Measurements from ENCODE around the gene ZIC4.

Gene ZIC4

DNA sequence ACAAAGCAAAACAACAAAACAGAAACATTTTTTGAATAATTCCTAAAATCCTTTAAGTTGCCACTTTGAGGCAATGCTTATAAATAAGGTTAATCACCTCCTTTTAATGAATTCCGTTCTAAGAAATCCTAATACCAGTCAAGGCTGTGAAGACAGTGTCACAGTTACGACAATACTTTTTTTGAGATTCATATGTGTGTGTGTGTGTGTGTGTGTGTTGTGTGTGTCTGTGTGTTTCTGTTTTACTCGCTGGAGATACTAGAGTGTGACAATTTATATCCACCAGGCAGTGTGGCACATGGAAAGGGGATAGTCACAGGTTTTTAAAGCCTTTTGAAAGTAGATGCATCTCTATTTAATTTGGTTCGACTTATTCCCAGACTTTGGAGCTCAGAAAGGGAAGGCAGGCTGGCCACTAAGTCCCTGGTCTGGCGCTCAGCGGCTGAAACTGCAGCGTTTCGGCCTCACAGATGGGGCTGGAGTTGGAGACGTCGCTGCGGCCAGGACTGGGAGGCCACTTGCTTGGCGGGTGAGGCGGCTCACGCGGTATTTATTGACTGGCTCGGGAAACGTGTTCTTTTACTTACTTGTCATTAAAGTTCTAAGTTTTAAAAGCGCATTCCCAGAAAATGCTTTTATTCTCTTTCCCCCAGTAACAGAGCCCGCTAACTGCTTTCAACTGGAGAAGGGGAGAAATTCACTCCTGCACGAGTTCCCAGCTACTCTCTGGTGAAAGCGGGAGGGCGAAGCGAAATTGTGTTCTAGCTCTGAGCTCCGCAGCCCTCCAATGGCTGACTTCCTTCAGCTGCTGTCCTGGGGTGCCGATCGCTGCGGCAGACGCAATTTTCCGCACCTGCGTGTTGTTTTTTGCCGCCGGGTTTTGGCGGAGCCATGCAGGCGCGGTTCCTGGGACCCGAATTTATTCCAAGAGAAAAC lies 16.5 kb upstream of the ZIC4 start:
- in situ Hi-C loops (cut with MboI; ENCODE audit: low sequenced_read_pairs): no loop called here
- Histone ChIP-seq H3K9me3 (no peaks in the 10 kb centered on the region), H3K4me3 (no peak overlapping the region), H3K27me3 (ENCODE audit: low read depth) (no peaks in the 10 kb centered on the region; the same call in 1 of the 2 replicates), H3K4me1 (no peaks in the 10 kb centered on the region), H3K36me3 (replicated peaks) (no peaks in the 10 kb centered on the region)
- DNase-seq (ENCODE audit: low spot score in 2 of 2): no peak

DNA sequence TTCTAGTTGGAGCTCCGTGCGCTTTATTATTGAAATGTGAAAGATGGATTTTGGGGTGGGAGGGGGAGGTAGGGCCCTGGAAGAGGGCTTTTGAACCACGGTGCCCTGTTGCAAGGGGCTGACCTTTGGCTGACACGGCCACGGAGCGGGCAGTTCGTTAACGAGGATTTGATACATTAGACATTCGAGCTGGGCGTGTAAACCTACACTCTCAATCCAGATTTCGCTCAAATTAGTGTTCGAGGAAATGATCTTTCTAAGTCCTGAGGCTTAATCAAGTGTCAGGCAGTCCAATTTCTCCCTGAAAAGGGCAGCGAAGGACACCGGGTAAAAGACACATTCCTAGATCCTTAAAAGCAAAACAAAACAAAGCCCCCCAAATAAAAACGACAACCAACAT lies 15.9 kb upstream of the ZIC4 start:
- Histone ChIP-seq H3K36me3 (replicated peaks) (no peaks in the 10 kb centered on the region), H3K27me3 (ENCODE audit: low read depth) (no peaks in the 10 kb centered on the region; the same call in 1 of the 2 replicates), H3K4me1 (no peaks in the 10 kb centered on the region), H3K4me3 (no peak overlapping the region), H3K9me3 (no peaks in the 10 kb centered on the region)
- no peak for DNase-seq (ENCODE audit: low spot score in 2 of 2)
- in situ Hi-C loops (cut with MboI; ENCODE audit: low sequenced_read_pairs): no loop called here

DNA sequence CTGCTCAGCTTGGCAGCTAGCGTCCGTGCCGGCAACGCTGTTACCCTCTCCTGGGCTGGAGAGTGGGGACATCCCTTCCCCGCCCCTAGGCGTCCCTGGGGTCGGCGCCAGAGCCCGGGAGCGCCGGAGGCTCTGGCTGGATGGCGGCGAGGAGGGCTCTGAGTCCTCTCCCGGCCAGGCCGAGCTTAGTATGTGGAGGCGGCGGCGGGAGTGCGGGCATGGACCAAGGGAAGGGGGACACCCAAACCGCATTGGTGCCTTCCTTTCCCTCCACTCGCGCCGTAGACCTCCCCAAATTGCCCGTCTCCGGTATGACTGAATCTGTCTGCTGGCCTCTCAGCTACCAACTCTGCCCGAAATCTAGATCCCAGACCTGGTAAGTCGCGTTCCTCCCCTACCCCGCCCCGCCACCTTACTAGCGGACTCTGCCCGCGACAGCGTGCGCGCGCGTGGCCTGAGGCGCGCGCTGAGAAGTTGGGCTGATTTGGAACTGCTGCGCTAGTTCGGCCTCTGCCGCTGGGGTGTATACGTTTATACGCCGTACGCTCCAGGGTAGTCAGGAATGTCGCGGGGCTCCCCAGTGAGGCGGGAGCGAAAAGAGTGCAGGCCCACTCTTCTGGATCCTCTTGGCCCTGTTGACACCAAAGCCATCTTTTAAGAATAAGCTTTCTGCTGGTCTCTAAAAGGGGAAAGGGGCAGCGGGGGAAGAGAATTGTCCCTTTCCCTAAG lies 15.0 kb upstream of the ZIC4 start:
- Histone ChIP-seq H3K27me3 (ENCODE audit: low read depth) (no peaks in the 10 kb centered on the region; the same call in 1 of the 2 replicates), H3K36me3 (replicated peaks) (no peaks in the 10 kb centered on the region), H3K4me1 (no peaks in the 10 kb centered on the region), H3K9me3 (no peaks in the 10 kb centered on the region), H3K4me3 (no peak overlapping the region)
- DNase-seq (ENCODE audit: low spot score in 2 of 2): no peak
- in situ Hi-C loops (cut with MboI; ENCODE audit: low sequenced_read_pairs): no loop called here

DNA sequence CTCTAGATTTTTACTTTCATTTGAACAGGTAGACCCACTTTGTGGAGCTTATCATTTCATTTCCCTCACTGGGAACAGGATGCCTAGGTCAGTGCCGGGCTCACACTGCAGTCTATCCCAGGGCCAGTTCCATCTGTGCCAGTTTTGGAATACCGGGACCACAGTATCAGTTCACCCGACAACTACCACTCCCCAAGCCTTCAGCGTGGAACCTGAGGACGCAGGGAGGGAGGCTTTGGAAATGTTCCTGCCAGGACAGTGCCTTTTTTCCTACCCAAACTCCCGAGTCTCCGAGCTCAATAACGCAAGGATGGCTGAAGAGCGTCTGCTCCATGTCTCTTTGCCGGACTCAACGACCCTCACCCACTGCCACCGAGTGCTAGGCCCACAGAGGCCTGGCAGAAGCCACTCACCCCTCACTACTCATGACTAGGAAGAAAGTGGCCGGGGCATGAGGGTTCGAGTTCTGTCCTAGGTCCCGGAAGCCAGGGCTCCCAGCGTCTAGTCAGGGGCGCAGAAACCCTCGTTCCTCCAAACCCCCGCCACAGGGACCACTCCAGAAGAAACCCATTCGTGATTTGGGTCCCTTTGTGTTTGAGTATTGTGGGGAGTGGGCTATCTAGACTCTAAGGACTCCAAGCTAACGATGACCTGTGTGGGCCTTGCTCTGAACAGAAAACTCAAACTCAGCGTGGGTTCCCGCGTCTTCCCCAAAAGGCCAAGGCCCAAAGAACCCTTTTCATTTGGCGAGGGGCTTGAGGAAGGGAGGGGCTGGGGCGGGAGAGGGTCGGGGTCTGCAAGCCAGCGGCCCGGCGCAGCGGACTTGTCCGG lies 14.2 kb upstream of the ZIC4 start:
- no peak overlapping the region for H3K4me3 ChIP-seq
- in situ Hi-C loops (cut with MboI; ENCODE audit: low sequenced_read_pairs): no loop called here

DNA sequence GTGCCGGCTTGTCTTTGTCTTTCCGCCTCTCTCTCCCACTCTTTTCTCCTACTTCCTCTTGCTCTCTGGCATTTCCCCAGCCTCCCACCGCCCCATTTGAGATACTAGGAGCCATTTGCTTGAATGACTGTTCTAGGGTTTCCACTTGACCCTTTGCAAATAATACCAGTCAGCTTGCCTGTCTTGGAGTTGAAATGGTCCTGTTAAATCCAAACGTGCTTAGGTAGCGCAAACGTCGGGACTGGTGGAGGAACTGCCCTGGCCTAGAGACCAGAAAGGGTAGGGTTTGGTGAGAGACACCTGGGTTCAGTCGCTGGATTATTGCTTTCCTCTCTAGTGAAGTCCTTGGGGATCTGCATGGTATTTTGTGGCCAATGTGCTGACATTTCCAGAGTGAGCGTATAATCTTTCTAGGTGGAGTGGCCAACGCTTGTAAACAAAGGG lies 13.5 kb upstream of the ZIC4 start:
- H3K36me3 ChIP-seq (replicated peaks): no peaks in the 10 kb centered on the region
- H3K27me3 ChIP-seq (ENCODE audit: low read depth): no peaks in the 10 kb centered on the region
- H3K9me3 ChIP-seq: no peaks in the 10 kb centered on the region
- no peak for DNase-seq (ENCODE audit: low spot score in 2 of 2)
- in situ Hi-C loops (cut with MboI; ENCODE audit: low sequenced_read_pairs): no loop called here
- no peaks in the 10 kb centered on the region for H3K4me1 ChIP-seq
- no peak overlapping the region for H3K4me3 ChIP-seq

More for the DNA sequence above, 14.2 kb upstream of the ZIC4 start:
- no peak for DNase-seq (ENCODE audit: low spot score in 2 of 2)
- Histone ChIP-seq H3K9me3 (no peaks in the 10 kb centered on the region), H3K27me3 (ENCODE audit: low read depth) (no peaks in the 10 kb centered on the region; the same call in 1 of the 2 replicates), H3K4me1 (no peaks in the 10 kb centered on the region), H3K36me3 (replicated peaks) (no peaks in the 10 kb centered on the region)

DNA sequence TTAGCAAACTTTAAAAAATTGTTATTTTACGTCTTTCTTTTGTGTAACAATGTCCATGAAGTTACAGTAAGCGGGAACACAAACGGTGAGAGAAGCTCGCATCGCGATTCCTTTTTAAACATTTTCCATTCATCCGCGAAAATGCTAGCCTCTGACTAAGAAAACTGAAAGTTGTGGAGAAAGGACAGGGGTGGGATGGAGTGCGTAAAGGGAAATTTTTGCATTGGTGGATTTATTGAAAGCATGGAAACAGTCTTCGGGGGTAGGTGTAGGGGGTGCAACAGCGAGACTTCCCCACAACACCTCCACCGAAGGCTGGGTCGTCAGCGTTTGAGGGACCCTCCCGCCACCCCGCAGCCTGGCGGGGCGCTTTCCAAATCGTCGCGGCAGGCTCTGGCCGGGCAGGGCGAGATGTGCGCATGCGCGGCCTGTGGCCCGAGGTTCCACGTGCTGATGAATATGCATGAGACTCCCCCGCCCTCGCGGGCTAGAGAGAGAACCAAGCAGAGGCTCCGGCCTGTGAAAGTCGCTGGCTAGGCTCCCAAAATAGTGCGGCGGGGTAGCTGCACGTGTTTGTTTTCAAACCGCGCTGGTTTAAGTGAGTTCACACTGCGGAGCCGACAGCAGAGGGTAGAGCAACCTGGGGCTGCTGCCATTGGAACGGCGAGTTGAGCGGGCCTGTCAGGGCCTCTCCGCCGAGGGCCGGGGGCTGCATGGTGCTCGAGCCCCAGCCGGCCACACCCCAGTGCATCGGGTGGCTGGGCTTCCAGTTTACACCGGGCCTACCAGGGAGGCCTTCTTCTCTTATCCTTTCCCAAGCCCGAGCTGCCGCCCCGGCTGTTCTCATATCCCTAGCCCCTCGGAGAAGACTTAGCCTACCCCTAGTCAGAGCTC lies 12.7 kb upstream of the ZIC4 start:
- peak in 1 of 2 experiments; percentile 24 for DNase-seq (ENCODE audit: low spot score in 2 of 2)
- Histone ChIP-seq H3K4me3 (no peak overlapping the region), H3K9me3 (no peaks in the 10 kb centered on the region), H3K27me3 (ENCODE audit: low read depth) (no peaks in the 10 kb centered on the region), H3K36me3 (replicated peaks) (no peaks in the 10 kb centered on the region), H3K4me1 (no peaks in the 10 kb centered on the region)
- in situ Hi-C loops (cut with MboI; ENCODE audit: low sequenced_read_pairs): no loop called here

DNA sequence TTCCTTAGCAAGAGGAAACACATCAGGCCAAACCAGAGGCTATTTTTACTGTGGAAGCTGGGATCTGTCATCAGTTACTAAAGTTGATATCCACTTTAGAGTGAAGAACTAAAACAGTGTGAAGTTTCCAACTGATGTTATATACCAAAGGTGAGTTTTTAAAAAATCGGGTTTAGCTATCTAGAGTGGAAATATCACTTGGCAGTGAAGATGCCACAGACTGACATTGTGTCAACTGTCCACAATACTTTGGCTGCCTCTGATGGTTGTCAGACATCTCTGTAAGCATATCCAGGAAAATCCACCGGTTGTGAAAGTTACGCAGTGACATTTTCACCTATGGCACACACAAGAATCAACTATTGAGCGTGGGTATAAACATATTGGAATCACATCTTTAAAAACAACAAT lies 12.0 kb upstream of the ZIC4 start:
- H3K9me3 ChIP-seq: no peaks in the 10 kb centered on the region
- no peaks in the 10 kb centered on the region for H3K4me1 ChIP-seq
- no peak for DNase-seq (ENCODE audit: low spot score in 2 of 2)
- H3K36me3 ChIP-seq (replicated peaks): no peaks in the 10 kb centered on the region
- no peak overlapping the region for H3K4me3 ChIP-seq
- H3K27me3 ChIP-seq (ENCODE audit: low read depth): no peaks in the 10 kb centered on the region
- in situ Hi-C loops (cut with MboI; ENCODE audit: low sequenced_read_pairs): no loop called here

DNA sequence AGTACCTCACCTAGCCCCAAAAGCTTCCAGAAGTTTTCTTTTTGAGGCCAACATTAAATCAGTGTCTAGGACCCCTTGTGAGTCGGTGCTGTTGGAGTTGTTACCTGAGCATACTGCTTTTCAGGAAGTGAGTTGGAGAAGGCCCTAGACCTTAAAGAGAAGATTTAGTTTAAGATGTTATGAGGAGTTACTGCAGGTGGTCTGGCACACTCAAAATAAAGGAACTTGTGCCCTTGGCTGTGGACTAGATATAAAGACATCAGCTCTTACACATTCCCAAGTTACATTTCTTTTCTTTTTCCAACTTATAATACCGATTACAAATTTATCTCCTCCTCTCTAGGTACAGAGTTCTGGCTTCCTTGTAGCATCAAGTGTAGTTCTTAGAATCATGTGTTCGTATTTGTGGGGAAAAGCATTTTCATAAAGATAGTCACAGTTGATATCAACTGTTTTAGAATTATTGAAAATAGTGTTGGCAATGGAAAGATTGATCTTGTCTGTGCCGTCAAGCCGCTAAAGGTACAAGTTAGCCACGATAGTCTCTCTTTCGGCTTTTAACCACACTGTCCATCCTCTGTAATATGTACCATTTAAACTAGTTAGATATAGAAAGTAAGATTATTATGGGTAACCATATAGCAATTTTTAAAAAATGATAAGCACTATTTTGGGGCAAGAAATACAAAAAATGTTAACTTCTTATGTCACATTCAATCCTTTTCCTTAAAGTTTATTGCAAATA lies 11.4 kb upstream of the ZIC4 start:
- Histone ChIP-seq H3K36me3 (replicated peaks) (no peaks in the 10 kb centered on the region), H3K4me3 (no peak overlapping the region), H3K27me3 (ENCODE audit: low read depth) (no peaks in the 10 kb centered on the region), H3K4me1 (no peaks in the 10 kb centered on the region), H3K9me3 (no peaks in the 10 kb centered on the region)
- DNase-seq (ENCODE audit: low spot score in 2 of 2): no peak
- in situ Hi-C loops (cut with MboI; ENCODE audit: low sequenced_read_pairs): no loop called here

DNA sequence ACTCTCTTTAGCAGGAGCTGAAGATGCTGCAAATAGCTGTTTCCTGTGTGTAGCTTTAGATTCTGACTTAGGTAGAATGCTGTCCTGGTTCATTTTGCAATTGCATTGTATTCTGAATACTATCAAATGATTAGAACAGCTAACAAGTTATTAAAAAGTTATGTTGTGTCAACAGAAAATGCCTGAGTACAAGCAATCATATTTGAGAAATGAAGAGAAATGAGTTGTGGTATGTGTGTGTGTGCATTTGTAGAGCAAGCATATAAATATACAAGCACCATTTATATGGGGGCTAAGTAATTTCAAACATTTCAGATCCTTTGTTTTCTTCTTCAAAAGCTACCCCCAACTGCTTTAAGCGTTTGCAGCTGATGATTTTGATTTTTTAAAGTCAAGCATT lies 10.6 kb upstream of the ZIC4 start:
- Histone ChIP-seq H3K4me3 (no peak overlapping the region), H3K27me3 (ENCODE audit: low read depth) (no peaks in the 10 kb centered on the region), H3K4me1 (no peaks in the 10 kb centered on the region), H3K36me3 (replicated peaks) (no peaks in the 10 kb centered on the region), H3K9me3 (no peaks in the 10 kb centered on the region)
- in situ Hi-C loops (cut with MboI; ENCODE audit: low sequenced_read_pairs): no loop called here
- no peak for DNase-seq (ENCODE audit: low spot score in 2 of 2)

DNA sequence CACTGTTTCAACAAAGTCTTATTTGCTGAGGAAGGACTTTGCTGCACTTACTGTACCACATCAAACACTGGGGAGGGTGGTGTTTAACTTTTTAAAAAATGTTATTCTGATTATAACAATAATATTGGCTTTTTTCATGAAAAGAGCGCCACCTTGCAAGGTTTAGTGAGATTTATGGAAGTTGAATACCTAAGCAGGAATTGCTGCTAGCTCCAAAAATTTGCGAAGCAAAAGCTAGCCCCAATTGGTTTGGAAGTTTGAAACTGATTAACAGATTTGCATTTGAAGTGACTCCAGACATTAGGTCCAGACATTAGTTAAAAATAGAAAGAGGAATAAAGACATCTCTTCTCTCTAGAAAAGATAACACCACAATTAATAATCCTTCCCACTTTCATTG lies 9.5 kb upstream of the ZIC4 start:
- Histone ChIP-seq H3K4me3 (no peak overlapping the region), H3K4me1 (no peaks in the 10 kb centered on the region), H3K36me3 (replicated peaks) (no peaks in the 10 kb centered on the region), H3K9me3 (no peaks in the 10 kb centered on the region), H3K27me3 (ENCODE audit: low read depth) (no peaks in the 10 kb centered on the region)
- in situ Hi-C loops (cut with MboI; ENCODE audit: low sequenced_read_pairs): no loop called here
- peak in 1 of 2 experiments; percentile 7 for DNase-seq (ENCODE audit: low spot score in 2 of 2)

DNA sequence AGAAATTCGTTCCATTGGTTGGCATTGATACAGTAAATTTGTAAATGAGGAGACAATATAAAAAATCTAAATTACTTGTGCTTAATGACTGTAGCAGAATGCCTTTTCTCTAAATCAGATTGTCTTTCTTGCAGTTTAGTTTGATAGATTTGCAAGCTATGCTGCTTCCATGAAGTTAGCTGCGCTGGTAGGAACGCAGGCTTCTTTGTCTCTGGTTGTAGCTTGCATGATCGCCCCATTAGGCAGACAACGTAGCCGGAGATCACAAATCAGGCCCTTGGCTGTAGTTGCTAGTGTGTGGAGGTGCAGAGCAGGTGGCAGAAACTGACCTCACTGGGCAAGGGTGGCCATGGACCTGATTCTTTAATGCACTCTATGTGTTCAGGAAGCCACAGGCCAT lies 8.9 kb upstream of the ZIC4 start:
- Histone ChIP-seq H3K27me3 (ENCODE audit: low read depth) (no peaks in the 10 kb centered on the region), H3K4me1 (no peaks in the 10 kb centered on the region), H3K36me3 (replicated peaks) (no peaks in the 10 kb centered on the region), H3K4me3 (no peak overlapping the region), H3K9me3 (no peaks in the 10 kb centered on the region)
- in situ Hi-C loops (cut with MboI; ENCODE audit: low sequenced_read_pairs): no loop called here
- DNase-seq (ENCODE audit: low spot score in 2 of 2): no peak

DNA sequence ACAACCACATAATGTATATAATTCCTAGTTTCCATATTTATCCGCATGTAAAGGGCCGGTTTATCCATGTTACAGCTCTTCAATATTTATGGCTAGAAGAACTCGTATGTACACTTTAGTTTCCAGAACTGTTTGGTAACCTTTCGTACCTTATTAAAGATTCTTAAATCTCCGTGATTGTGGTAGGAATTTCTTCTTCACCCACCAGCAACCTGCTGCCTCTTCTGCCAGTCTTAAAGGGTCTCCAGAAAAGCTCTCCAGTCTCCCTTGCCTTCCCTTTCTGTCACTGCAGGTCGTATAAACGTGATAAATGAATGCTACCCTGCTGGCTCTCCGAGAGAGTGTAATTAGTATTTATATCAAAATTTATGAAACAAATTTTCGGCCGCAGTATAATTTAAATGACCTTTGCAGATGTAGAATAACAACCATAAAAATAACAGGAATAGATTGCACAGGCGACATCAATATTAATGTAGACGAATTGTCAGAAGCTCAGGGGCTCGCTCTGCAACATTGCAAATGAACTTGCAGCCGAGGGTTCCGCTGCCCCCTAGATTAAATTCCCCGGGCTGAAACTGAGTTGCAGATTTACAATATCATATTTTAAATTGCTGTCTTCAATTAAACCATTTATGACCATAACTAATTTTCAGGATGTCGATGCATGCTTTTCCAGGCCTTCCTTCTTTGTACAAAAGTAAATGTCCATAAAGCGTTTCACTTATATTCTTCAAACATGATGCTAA lies 8.2 kb upstream of the ZIC4 start:
- Histone ChIP-seq H3K27me3 (ENCODE audit: low read depth) (no peaks in the 10 kb centered on the region), H3K4me1 (no peaks in the 10 kb centered on the region), H3K9me3 (no peaks in the 10 kb centered on the region), H3K36me3 (replicated peaks) (no peaks in the 10 kb centered on the region), H3K4me3 (no peak overlapping the region)
- no peak for DNase-seq (ENCODE audit: low spot score in 2 of 2)
- in situ Hi-C loops (cut with MboI; ENCODE audit: low sequenced_read_pairs): no loop called here

Measured in HAP-1 (cell line).